Smooth muscle cell (in vitro differentiated cells): ENCODE results near the gene TESMIN. TPM values are rescaled to one million over a fixed set of nuclear protein-coding genes. Genes with fewer than 3 reads are reported as not detected.

Experiments used
- DNase-seq: peaks from one replicate; lab custom pipeline; 2025; ENCODE audit not compliant: unreplicated experiment; lab: John Stamatoyannopoulos, UW
- H2AFZ ChIP-seq: fragments of 200-600 bp; sonication (generic); 2 replicates; pipeline ENCODE4 v1.6.0; 2016; ENCODE audit warnings: antibody characterized with exemption, low read depth, mild to moderate bottlenecking
- H3F3A ChIP-seq: fragments of 200-600 bp; sonication (generic); 2 replicates; pipeline ENCODE4 v1.6.0; 2017; ENCODE audit warnings: antibody characterized with exemption, low read depth
- H3K27ac ChIP-seq: fragments of 200-600 bp; sonication (generic); 2 replicates; pipeline ENCODE4 v1.5.1; 2016; ENCODE audit warnings: low read depth, mild to moderate bottlenecking
- H3K27me3 ChIP-seq: fragments of 200-600 bp; sonication (generic); 2 replicates; pipeline ENCODE4 v1.6.1; 2016; ENCODE audit warnings: low read depth, mild to moderate bottlenecking
- H3K36me3 ChIP-seq: fragments of 200-600 bp; sonication (generic); 2 replicates; pipeline ENCODE4 v1.5.1; 2016; ENCODE audit warnings: low read depth
- H3K4me1 ChIP-seq: fragments of 200-600 bp; sonication (generic); 2 replicates; pipeline ENCODE4 v1.5.1; 2016; ENCODE audit warnings: low read depth
- H3K4me2 ChIP-seq: fragments of 200-600 bp; sonication (generic); 2 replicates; pipeline ENCODE4 v1.6.0; 2016; ENCODE audit warnings: mild to moderate bottlenecking
- H3K4me3 ChIP-seq: fragments of 200-600 bp; sonication (generic); 2 replicates; pipeline ENCODE4 v1.5.1; 2016; ENCODE audit warnings: mild to moderate bottlenecking
- H3K79me2 ChIP-seq: fragments of 200-600 bp; sonication (generic); 2 replicates; pipeline ENCODE4 v1.6.0; 2016; ENCODE audit warnings: low read depth, mild to moderate bottlenecking
- H3K9ac ChIP-seq: fragments of 200-600 bp; sonication (generic); 2 replicates; pipeline ENCODE4 v1.6.0; 2016; ENCODE audit warnings: low read depth
- H3K9me3 ChIP-seq: fragments of 200-600 bp; sonication (generic); replicated peaks from 2 replicates; pipeline ENCODE4 v1.5.1; 2016; ENCODE audit warnings: low read depth
- H4K20me1 ChIP-seq: fragments of 200-600 bp; sonication (generic); 2 replicates; pipeline ENCODE4 v1.6.0; 2016; ENCODE audit warnings: low read depth
- WGBS: methylation state at CpG from one replicate; pipeline ENCODE4 v1.1.7; 2016; ENCODE audit warnings: low lambda C conversion rate; 5-methylcytosine and 5-hydroxymethylcytosine counted together
- polyA plus RNA-seq: library from polyadenylated mRNA; unstranded; fragments of >200 nt; fragmentation: Nextera tagmentation; extraction: Ambion mirVana; gene quantifications from 2 replicates; pipeline ENCODE4 v1.2.1, GENCODE V29; 2016
- total RNA-seq: library from RNA; depleted of rRNA; stranded (reverse); fragments of >200 nt; gene quantifications from 2 replicates; pipeline ENCODE4 v1.2.3, GENCODE V29; 2014
- TF ChIP-seq, protein P1 (sequence below): fragments of 200-600 bp; sonication (generic); IDR thresholded peaks from 2 replicates; pipeline ENCODE4 v1.5.1; 2017; ENCODE audit warnings: borderline replicate concordance, mild to moderate bottlenecking, antibody characterized with exemption; ENCODE audit not compliant: insufficient read depth, poor library complexity, severe bottlenecking

The TESMIN gene
- total and polyA plus RNA-seq, 2 experiments from 2014 or later, result 0.45 to 4.8 TPM

DNA sequence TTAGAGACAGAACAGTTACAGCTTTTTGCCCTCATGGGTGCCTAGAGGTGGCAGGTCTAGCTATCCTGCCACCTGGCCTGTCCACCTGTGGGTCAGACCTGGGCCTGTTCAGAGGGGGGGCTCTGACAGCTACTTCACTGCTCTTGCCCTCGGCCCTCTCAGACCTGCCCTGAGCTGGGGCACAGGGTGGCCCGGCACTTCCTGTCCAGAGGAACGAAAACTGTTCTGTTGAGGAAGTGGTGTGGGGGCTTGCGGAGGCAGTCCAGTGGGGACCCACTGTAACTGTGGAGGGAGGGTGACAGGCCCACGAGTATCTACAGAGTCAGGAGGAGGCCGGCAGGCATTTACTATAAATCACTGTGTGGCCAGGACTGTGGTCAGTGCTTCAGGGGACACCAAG is 16.2 kb downstream of the TESMIN start:
- Histone ChIP-seq H4K20me1 (no peaks in the 10 kb centered on the region), H2AFZ (no peak overlapping the region), H3K27ac (no peak overlapping the region), H3K4me1 (no peaks in the 10 kb centered on the region), H3K9me3 (no peaks in the 10 kb centered on the region), H3K4me3 (no peak overlapping the region), H3K79me2 (no peaks in the 10 kb centered on the region), H3K27me3 (no peaks in the 10 kb centered on the region), H3K9ac (no peak overlapping the region), H3F3A (no peaks in the 10 kb centered on the region), H3K4me2 (no peak overlapping the region), H3K36me3 (no peaks in the 10 kb centered on the region)
- WGBS, result 92% methylated on average over 6 of the region's 6 CpGs
- DNase-seq, result no peak
- TF ChIP-seq, protein P1, sequence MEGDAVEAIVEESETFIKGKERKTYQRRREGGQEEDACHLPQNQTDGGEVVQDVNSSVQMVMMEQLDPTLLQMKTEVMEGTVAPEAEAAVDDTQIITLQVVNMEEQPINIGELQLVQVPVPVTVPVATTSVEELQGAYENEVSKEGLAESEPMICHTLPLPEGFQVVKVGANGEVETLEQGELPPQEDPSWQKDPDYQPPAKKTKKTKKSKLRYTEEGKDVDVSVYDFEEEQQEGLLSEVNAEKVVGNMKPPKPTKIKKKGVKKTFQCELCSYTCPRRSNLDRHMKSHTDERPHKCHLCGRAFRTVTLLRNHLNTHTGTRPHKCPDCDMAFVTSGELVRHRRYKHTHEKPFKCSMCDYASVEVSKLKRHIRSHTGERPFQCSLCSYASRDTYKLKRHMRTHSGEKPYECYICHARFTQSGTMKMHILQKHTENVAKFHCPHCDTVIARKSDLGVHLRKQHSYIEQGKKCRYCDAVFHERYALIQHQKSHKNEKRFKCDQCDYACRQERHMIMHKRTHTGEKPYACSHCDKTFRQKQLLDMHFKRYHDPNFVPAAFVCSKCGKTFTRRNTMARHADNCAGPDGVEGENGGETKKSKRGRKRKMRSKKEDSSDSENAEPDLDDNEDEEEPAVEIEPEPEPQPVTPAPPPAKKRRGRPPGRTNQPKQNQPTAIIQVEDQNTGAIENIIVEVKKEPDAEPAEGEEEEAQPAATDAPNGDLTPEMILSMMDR, result no peak

DNA sequence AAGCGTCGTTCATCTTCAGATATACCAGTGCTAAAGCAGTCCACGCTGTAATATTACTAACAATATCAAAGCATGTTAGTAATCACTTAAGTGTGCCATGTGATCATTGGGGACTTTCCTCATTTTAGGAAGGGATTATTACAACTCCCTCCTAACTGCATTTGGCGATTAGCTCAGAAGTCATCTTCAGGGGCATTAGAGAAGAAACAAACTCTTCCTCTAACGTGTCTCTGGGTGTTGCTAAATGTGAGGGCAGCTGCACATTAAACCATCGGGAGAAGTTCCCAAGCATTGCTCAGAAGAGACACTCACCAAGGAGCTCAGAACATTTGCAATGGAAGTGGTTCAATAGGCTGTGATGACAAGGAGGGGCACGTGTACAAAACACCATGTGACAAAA is 17.2 kb downstream of the TESMIN start:
- H3F3A ChIP-seq, result no peaks in the 10 kb centered on the region
- no peak overlapping the region for H3K27ac ChIP-seq
- TF ChIP-seq, protein P1, result no peak
- H3K9ac ChIP-seq, result no peak overlapping the region
- no peak overlapping the region for H3K4me2 ChIP-seq
- no peaks in the 10 kb centered on the region for H3K79me2 ChIP-seq
- H4K20me1 ChIP-seq, result no peaks in the 10 kb centered on the region
- H3K36me3 ChIP-seq, result no peaks in the 10 kb centered on the region
- no peak for DNase-seq
- H3K4me3 ChIP-seq, result no peak overlapping the region
- no peaks in the 10 kb centered on the region for H3K27me3 ChIP-seq
- H2AFZ ChIP-seq, result no peak overlapping the region
- WGBS, result 89% methylated on average over 7 of the region's 7 CpGs
- H3K9me3 ChIP-seq, result no peaks in the 10 kb centered on the region
- H3K4me1 ChIP-seq, result no peaks in the 10 kb centered on the region

DNA sequence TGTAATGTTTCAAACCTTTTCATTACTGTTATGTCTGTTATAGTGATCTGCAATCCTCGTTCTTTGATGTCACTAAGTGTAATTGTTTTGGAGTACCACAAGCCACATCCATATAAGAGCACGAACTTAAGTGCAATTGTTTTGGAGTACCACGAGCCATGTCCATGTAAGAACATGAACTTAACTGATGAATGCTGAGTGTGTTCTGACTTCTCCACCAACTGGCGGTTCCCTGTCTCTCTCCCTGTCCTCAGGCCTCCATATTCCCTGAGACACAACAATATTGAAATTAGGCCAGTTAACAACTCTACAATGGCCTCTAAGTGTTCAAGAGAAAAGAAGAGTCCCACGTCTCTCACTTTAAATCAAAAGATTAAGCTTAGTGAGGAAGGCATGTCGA is 23.5 kb downstream of the TESMIN start:
- Histone ChIP-seq H2AFZ (no peak overlapping the region), H3K4me2 (no peak overlapping the region), H3F3A (no peaks in the 10 kb centered on the region), H3K79me2 (no peaks in the 10 kb centered on the region), H3K27ac (no peak overlapping the region), H3K9me3 (no peaks in the 10 kb centered on the region), H4K20me1 (no peaks in the 10 kb centered on the region), H3K4me1 (no peaks in the 10 kb centered on the region), H3K36me3 (no peaks in the 10 kb centered on the region), H3K9ac (no peak overlapping the region), H3K4me3 (no peak overlapping the region), H3K27me3 (no peaks in the 10 kb centered on the region)
- DNase-seq, result no peak
- 85% methylated on average over 6 of the region's 6 CpGs for WGBS
- TF ChIP-seq, protein P1, result no peak

DNA sequence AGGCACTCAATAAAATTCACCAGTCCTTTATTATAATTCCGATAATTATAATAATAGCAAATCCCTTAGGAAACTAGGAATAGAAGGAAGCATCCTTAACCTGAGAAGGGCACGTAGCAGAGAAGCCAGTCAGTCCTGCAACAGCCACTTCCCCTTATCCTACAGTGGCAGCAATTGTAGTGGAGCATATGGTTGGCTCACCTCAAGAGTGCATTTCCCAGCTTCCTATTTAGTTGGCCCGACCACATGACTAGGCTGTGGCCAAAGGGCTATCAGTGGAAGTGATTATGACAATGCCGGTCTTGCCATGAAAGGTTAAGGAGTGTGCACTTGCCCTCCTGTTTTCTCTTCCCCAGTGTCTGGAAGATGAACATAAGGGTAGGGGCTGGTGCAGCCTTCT is 27.0 kb downstream of the TESMIN start:
- H3K4me3 ChIP-seq, result no peak overlapping the region
- no peaks in the 10 kb centered on the region for H3K79me2 ChIP-seq
- H3K36me3 ChIP-seq, result no peaks in the 10 kb centered on the region
- no peaks in the 10 kb centered on the region for H4K20me1 ChIP-seq
- no peak overlapping the region for H3K9ac ChIP-seq
- H3K9me3 ChIP-seq, result peaks cover 11% of the 10 kb centered on the region
- no peak overlapping the region for H3K4me2 ChIP-seq
- TF ChIP-seq, protein P1, result no peak
- no peaks in the 10 kb centered on the region for H3F3A ChIP-seq
- H3K27me3 ChIP-seq, result no peaks in the 10 kb centered on the region
- H2AFZ ChIP-seq, result no peak overlapping the region
- no peak for DNase-seq
- H3K27ac ChIP-seq, result no peak overlapping the region
- WGBS, result 90% methylated on average over 4 of the region's 4 CpGs
- H3K4me1 ChIP-seq, result no peaks in the 10 kb centered on the region
